RWPE2 (cell line): ENCODE measurements around the gene B3GLCT.
"Not testable (repeated sequence)": the region's sequence is repeated elsewhere in the genome, so short reads cannot be mapped to it uniquely, and the experiment has no call there.

Experiments
- ATAC-seq: fragments of 200-7000 bp; cut with Tn5 transposase; 3 replicates; pipeline ENCODE4 v1.9.1; 2021; ENCODE audit warnings: low read depth
- DNase-seq: peaks from one replicate; pipeline ENCODE4 v3.0.0-alpha.2; 2020; ENCODE audit warnings: low spot score
- H3K27ac ChIP-seq: fragments of 450-650 bp; 2 replicates; pipeline ENCODE4 v1.5.1; 2017; ENCODE audit warnings: mild to moderate bottlenecking; ENCODE audit not compliant: poor library complexity, severe bottlenecking
- H3K27me3 ChIP-seq: fragments of 250-450 bp; sonication (Bioruptor Pico); 2 replicates; pipeline ENCODE4 v1.5.1; 2021; ENCODE audit warnings: mild to moderate bottlenecking, moderate library complexity; ENCODE audit not compliant: insufficient read depth, poor library complexity, severe bottlenecking
- H3K36me3 ChIP-seq: fragments of 250-450 bp; sonication (Bioruptor Pico); 2 replicates; pipeline ENCODE4 v1.5.1; 2020; ENCODE audit warnings: low read depth, mild to moderate bottlenecking, moderate library complexity
- H3K4me1 ChIP-seq: fragments of 250-450 bp; sonication (Bioruptor Pico); 2 replicates; pipeline ENCODE4 v1.5.1; 2021; ENCODE audit warnings: mild to moderate bottlenecking, moderate library complexity; ENCODE audit not compliant: insufficient read depth, poor library complexity, severe bottlenecking
- H3K4me3 ChIP-seq: fragments of 250-450 bp; sonication (Bioruptor Pico); 2 replicates; pipeline ENCODE4 v1.5.1; 2021; ENCODE audit warnings: mild to moderate bottlenecking, moderate library complexity; ENCODE audit not compliant: severe bottlenecking
- H3K9me3 ChIP-seq: fragments of 250-450 bp; sonication (Bioruptor Pico); 2 replicates; pipeline ENCODE4 v1.5.1; 2021; ENCODE audit warnings: mild to moderate bottlenecking, moderate library complexity; ENCODE audit not compliant: severe bottlenecking
- TF ChIP-seq, protein P1 (sequence below): fragments of 450-650 bp; IDR thresholded peaks from one replicate; pipeline ENCODE4 v1.5.1; 2017; ENCODE audit warnings: mild to moderate bottlenecking, moderate library complexity; ENCODE audit not compliant: poor library complexity, severe bottlenecking

The B3GLCT gene

DNA sequence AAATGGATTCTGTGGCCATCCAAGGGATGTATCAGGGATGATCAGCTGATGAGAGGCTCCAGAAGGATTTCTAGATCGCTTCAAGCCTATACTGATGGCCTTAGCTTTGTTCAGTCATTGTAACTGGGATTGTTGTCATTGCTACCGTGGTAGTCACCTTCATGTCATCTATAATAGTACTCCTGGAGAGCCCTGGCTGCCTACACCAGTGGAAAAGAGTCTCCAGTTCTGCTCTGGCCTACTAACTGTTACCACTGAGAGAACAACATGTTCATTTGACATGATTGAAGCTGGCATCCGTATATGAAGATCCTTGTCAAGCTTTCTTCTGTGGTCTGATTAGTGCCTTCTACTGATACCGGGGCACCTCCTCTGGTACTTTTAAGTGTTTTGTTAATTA, 131.3 kb downstream of the B3GLCT start:
- Histone ChIP-seq H3K36me3 (no peaks in the 10 kb centered on the region), H3K27me3 (no peaks in the 10 kb centered on the region), H3K9me3 (no peaks in the 10 kb centered on the region), H3K4me1 (no peaks in the 10 kb centered on the region), H3K27ac (no peak overlapping the region), H3K4me3 (no peak overlapping the region)
- no peak for DNase-seq
- TF ChIP-seq, protein P1, sequence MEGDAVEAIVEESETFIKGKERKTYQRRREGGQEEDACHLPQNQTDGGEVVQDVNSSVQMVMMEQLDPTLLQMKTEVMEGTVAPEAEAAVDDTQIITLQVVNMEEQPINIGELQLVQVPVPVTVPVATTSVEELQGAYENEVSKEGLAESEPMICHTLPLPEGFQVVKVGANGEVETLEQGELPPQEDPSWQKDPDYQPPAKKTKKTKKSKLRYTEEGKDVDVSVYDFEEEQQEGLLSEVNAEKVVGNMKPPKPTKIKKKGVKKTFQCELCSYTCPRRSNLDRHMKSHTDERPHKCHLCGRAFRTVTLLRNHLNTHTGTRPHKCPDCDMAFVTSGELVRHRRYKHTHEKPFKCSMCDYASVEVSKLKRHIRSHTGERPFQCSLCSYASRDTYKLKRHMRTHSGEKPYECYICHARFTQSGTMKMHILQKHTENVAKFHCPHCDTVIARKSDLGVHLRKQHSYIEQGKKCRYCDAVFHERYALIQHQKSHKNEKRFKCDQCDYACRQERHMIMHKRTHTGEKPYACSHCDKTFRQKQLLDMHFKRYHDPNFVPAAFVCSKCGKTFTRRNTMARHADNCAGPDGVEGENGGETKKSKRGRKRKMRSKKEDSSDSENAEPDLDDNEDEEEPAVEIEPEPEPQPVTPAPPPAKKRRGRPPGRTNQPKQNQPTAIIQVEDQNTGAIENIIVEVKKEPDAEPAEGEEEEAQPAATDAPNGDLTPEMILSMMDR: no peak
- ATAC-seq: no peak

DNA sequence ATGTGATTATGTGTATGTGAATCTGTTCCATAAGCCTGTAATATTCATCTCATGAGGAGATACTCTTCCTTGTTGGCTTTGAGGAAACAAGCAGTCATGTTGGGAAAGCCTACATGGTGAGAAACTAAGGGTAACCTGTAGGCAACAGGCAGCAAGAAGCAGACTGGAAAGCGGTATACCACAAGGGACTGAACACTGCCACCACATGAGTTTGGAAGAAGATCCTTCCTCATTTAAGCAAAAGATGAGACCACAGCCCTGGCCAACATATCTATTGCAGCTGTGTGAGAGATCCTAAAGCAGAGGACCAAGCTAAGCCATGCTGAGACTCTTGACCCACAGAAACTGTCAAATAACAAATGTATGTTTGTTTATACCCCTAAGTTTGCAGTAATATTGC, 134.8 kb downstream of the B3GLCT start:
- ATAC-seq (no peak), DNase-seq (no peak)
- no peak overlapping the region for H3K27ac ChIP-seq

DNA sequence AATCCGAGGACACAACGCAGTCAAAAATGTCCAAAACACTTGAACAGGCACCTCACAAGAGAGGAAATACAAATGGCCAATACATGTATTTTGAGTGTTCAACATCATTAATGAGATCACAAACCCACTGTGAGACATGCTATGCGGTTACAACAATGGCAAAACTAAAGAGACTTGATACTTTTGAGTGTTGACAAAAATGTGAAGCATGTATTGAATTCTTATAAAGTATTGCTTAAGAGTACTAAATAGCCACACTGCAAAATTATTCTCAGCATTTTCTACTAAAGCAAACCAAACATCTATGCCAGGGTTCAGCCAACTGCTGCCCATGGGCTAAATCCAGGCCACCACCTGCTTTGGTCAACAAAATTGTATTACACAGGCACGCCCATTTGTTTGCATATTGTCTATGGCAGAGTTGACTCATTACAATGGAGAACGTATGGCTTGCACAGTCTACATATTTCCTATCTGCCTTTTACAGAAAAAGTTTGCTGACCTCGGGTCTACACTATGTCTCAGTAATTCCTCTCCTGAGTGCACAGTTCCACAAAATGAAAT, 135.3 kb downstream of the B3GLCT start:
- Histone ChIP-seq H3K27ac (no peak overlapping the region), H3K4me1 (no peaks in the 10 kb centered on the region), H3K9me3 (no peaks in the 10 kb centered on the region), H3K36me3 (no peaks in the 10 kb centered on the region), H3K27me3 (no peaks in the 10 kb centered on the region), H3K4me3 (no peak overlapping the region)
- DNase-seq (no peak), ATAC-seq (no peak)
- TF ChIP-seq, protein P1: no peak

More for the DNA sequence above, 134.8 kb downstream of the B3GLCT start:
- TF ChIP-seq, protein P1: no peak
- no peak overlapping the region for H3K4me3 ChIP-seq
- H3K27me3 ChIP-seq: no peaks in the 10 kb centered on the region
- H3K36me3 ChIP-seq: no peaks in the 10 kb centered on the region
- no peaks in the 10 kb centered on the region for H3K4me1 ChIP-seq
- H3K9me3 ChIP-seq: no peaks in the 10 kb centered on the region

DNA sequence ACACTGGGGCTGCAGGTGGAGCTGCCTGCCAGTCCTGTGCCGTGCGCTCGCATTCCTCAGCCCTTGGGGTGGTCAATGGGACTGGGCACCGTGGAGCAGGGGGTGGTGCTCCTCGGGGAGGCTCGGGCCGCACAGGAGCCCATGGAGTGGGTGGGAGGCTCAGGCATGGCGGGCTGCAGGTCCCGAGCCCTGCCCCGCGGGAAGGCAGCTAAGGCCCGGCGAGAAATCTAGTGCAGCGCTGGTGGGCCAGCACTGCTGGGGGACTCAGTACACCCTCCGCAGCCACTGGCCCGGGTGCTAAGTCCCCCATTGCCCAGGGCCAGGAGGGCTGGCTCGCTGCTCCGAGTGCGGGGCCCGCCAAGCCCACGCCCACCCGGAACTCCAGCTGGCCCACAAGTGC, 139.8 kb downstream of the B3GLCT start:
- H3K27me3 ChIP-seq, H3K27ac ChIP-seq, H3K9me3 ChIP-seq, H3K4me3 ChIP-seq, ATAC-seq, H3K4me1 ChIP-seq, H3K36me3 ChIP-seq, DNase-seq: not testable (repeated sequence)

DNA sequence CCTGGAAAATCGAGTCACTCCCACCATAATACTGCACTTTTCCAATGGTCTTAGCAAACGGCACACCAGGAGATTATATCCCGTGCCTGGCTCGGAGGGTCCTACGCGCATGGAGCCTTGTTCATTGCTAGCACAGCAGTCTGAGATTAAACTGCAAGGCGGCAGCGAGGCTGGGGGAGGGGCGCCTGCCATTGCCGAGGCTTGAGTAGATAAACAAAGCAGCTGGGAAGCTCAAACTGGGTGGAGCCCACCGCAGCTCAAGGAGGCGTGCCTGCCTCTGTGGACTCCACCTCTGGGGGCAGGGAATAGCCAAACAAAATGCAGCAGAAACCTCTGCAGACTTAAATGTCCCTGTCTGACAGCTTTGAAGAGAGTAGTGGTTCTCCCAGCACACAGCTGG, 141.1 kb downstream of the B3GLCT start:
- not testable (repeated sequence) for H3K9me3 ChIP-seq, H3K4me3 ChIP-seq, H3K36me3 ChIP-seq, H3K27ac ChIP-seq, DNase-seq, H3K27me3 ChIP-seq, H3K4me1 ChIP-seq, ATAC-seq

DNA sequence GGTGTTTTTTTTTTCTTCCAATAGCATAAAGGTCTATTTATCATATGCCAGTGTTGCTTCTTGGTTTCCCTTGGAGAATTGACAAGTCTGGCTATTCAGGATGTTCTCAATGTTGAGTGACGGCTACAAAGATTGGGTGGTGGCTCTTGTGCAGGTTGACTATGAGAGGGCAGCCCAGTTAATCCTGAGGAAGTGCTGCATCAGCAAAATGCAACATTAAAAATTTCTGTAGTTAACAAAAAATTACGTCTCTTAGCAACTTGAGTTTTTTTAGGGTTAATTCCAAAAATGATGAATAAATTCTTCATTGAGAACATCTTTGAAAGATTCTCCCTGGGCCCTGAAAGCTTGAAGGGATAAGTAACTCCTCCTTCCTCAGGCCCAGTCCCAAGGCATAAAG, 147.1 kb downstream of the B3GLCT start:
- Histone ChIP-seq H3K27me3 (no peaks in the 10 kb centered on the region), H3K4me3 (no peak overlapping the region), H3K27ac (no peak overlapping the region), H3K9me3 (no peaks in the 10 kb centered on the region), H3K36me3 (no peaks in the 10 kb centered on the region), H3K4me1 (no peaks in the 10 kb centered on the region)
- DNase-seq: no peak
- no peak for ATAC-seq
- TF ChIP-seq, protein P1: no peak
